HG02885 (cell line): ENCODE results near the gene IL17B.
"Not testable (repeated sequence)": the region's sequence is repeated elsewhere in the genome, so short reads cannot be mapped to it uniquely, and the experiment has no call there.

Source experiments
- ATAC-seq: cut with Tn5 transposase; IDR thresholded peaks from one replicate; pipeline ENCODE4 v1.9.1; 2021; ENCODE audit warnings: mild to moderate bottlenecking; ENCODE audit not compliant: unreplicated experiment, poor library complexity

IL17B gene

DNA sequence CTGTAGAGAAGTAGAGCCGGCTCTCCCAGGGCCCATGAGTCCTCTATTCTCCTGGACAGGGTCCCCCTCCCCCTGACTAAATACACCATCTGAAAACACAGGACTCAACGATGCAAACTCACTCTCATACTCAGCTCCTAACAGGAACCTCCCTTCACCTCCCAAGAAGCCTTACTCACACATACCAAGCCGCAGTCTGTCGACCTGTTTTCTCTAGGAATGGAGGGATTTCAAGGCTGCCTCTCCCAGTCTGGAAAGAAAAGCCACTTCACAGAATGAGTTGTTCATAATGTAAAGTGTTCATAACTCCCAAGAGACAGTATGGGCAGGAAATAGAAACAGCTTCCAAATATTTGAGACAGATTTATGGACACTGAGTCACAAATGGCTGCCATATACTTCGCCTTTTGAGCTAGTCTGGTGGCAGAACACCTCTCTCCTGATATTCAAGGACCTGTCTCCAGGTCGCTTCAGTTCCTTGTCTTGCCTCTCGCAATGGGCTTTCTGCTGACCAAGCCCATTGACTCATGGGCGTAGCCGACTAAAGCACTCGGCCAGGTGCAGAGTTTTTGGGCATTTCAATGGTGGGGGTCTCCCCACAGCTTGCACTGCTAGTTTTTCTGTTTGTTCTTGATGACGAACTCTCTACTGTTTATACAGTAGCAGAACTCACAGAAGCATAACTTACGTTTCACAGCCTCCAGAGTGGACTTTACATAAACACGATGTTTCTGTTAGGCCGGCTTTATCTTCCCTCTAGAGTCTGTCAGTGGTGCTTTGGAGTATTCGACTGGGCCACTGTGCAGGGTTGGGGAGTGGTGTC is 25.0 kb upstream of the IL17B start:
- ATAC-seq = no peak

DNA sequence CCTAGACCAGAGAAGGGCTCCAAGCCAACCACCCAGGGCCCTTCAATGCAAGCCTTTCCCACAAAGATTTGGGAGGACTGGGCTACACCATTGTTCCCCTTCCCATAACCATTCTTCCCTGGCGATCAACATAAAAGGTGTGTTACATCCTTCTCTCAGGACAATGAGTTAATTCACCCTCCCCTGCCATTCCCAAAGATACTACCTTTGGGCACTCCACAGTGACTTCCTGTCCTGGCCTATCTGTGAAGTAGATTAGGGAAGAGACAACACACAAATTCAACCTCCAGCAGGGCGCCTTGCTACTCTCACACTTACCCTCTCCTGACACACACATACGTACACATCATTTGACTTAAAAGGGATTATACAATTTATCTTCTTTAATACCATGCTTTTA is 23.2 kb upstream of the IL17B start:
- no peak for ATAC-seq

DNA sequence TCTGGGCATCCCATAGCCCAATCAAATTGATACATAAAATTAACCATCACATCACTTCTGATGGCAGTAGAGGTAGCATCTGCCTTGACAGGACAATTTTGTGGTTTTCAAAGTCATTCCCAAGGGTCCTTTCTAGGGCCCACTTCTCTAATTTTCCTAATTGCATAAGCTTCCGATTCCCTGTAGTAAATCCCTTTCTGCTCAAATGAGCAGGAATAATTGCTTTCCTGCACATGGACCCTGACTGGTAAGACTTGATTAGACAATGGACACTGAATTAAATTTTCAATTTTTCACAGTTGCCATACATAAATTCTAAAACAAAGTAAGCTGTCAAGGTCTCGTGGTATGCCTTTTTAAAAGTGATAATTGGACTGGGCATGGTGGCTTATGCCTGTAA is 22.0 kb upstream of the IL17B start:
- ATAC-seq = no peak

DNA sequence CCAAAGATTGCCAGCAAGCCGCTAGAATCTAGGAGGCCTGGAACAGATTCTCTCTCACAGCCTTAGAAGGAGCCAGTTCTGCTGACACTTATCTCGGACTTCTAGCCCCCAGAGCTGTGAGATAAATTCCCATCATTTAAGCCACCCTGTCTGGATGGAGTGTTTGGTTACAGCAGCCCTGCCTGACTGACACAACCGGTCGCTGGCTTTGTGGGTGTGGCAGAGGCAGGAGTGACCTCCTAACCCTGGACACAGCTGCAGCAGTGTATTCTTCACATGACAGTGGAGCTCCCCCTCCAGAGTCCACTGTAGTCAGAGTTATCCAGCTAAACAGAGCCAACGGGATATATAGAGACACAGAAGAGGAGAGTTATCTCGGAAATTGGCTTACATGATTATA is 21.2 kb upstream of the IL17B start:
- ATAC-seq = no peak

DNA sequence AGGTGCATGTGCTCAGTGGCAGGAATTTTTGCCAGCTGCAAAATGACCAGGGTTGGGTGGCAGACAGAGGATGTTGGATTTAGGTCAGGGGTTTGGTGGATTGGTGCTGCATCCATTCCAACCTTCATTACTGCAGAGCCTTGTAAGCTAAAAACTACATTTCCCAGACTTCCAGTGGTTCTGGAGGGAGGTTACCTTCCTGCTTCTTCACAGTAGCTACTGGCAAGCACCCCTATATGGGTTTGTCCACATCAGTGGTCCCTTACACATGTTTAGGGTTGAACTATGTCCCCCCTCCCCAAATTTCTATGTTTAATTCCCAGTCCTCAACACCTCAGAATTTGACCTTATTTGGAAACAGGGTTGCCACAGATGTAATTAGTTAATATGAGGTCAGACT is 20.7 kb upstream of the IL17B start:
- no peak for ATAC-seq

DNA sequence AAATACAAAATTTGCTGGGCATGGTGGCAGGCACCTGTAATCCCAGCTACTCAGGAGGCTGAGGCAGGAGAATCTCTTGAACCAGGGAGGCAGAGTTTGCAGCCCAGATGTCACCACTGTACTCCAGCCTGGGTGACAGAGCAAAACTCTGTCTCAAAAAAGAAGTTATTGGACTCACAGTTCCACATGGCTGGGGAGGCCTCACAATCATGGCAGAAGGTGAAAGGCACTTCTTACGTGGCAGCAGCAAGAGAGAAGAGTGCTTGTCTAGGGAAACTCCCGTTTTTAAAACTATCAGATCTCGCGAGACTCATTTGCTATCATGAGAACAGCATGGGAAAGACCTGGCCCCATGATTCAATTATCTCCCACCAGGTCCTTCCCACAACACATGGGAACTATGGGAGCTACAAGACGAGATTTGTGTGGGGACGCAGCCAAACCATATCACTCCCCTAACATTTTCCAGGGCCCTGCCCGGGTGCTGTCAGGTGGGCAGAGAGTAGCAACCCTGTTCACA is 19.7 kb upstream of the IL17B start:
- ATAC-seq = not testable (repeated sequence)

DNA sequence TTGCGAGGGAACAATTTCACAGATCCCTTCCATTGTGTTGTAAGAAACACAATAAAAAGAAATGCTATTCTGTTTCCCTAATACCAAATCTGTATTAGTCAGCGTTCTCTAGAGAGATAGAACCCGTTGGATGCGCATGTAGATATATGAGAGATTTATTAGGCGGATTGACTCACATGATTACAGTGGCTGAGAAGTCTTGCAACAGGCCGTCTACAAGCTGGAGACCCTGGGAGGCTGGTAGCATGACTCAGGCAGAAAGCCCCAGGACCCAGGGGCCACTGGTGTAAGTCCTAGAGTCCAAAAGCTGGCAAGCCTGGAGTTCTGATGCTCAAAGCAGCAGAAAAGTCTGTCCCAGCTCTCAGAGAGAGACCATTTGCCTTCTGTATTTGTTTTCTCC is 18.4 kb upstream of the IL17B start:
- no peak for ATAC-seq

DNA sequence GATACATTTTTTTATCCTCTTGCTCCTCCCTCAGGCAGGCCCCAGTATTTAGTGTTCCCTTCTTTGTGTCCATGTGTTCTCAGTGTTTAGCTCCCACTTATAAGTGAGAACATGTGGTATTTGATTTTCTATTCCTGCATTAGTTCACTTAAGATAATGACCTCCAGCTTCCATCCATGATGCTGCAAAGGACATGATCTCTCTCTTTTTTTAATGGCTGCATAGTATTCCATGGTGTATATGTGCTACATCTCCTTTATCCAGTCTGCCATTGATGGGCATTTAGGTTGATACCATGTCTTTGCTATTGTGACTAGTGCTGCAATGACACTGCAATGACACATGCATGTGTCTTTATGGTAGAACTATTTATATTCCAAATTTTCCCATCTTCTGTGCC is 15.9 kb upstream of the IL17B start:
- ATAC-seq = not testable (repeated sequence)

DNA sequence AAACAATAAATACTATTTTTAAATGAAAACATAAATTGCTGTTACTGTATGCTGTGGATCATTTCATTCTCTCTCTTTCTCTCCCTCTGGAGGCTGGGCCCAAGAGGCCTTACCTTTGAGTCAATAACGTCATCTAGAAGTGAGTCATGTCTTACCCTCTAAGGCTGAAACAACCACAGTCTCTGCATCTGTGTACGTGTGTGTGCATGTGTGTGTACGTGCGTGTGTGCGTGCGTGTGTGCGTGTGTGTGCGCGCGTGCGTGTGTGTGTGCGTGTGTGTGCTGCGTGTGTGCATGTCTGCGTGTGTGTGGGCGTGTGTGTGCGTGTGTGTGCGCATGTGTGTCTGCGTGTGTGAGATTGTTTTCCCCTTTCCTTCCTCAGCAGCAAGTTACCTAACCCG is 13.6 kb upstream of the IL17B start:
- ATAC-seq = no peak

DNA sequence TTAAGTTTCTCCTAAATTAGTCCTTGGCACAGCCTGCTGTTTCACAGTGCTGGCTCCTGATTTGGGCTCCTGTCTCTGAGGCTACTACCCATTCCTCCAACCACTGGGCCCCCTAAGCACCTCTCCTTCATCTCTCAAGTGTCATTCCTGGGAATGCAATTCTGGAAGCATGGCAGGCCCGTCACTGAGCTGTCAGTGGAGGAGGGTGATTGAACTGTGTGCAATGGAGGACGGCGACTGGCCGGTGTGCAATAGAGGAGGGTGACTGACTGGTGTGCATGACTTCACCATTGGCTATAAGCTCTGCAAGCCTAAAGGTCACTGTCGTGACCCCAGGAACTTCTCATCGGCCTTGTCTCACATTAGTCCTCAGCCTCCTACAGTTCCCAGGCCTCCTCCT is 12.4 kb upstream of the IL17B start:
- ATAC-seq = no peak

DNA sequence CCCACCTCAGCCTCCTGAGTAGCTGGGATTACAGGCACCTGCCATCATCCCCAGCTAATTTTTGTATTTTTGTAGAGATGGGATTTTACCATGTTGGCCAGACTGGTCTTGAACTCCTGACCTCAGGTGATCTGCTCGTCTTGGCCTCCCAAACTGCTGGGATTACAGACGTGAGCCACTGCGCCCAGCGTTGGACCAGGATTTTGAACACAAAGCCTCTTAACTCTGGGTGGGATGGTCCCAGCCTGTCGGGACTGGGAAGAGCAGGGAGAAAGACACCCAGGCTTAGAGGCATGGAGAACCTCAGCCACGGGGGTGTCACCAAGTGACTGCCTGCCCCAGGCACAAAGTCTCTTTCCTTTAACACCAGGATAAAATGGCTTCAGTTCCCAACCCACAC is 12.0 kb upstream of the IL17B start:
- ATAC-seq = not testable (repeated sequence)

DNA sequence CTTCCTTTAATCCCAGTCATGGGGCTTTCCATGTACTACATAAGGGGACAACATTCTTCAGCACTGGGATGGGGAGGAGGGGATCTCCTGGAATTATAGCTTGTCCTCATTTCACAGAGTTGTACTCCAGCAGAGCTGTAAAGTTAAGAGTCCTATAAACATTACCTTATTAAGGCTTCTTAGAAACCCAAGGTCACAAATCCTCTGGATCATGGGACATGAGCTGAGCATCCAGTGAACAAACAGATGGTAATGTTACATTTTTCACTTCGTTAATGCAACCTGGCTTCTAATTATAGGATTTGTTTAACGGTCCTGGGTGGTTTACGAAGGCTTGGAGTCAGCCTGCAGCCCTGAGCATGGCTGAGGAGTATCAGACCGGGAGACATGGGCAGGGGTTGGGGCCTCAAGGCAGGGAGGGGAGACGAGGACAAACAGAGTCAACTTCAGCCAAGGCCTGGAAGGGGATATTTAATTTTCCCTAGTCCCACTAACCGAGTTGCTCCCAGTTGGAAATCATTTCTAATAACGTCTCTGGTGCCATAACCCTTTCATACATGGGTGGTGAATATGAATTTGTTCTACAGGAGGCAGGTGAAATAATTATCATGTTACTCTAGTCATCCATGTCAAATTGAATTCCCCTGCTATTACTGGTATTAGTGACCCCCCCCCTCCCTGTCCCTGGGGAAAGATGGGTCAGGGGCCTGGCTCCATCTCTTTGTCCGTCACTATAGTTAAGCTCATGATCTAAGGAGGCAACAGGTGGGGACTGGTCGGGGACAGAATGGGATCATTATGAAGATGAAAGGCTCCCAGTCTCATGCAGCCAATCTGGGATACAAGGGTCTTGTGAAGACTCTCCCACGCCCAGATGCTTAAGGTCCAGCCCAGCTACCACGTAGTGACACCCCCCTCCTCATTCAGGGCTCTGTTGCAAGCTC is 10.7 kb upstream of the IL17B start:
- no peak for ATAC-seq

DNA sequence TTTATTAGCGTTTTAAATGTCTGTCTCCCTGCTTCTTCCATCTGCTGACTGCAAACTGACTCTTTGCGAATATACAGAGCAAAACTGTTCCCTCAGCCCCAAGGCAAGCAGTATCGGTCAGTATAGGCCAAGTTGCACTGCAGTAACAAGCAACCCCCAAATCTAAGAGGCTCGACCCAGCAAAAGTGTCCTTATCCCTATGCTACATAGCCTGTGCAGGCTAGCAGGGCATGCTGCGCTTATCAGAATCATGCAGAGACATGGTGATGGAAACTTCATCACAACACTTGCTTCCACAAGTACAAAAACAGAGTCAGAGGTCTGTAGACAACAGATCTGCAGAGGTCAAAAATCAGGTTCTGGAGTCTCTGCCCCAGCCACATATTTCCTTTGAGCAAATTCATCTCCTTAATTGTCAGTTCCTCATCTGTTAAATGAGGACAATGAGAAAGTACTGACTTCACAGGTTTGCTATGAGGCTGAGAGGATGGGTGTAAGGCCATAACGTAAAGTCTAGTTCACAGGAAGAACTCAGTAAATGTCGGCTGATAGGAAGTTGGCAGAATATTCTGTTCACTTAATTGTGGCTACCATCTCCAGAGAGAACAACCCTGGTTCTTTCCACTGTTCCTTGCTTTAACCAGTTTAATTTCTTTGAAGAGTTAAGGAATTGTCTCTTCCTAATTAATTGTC is 9.6 kb upstream of the IL17B start:
- ATAC-seq = no peak

DNA sequence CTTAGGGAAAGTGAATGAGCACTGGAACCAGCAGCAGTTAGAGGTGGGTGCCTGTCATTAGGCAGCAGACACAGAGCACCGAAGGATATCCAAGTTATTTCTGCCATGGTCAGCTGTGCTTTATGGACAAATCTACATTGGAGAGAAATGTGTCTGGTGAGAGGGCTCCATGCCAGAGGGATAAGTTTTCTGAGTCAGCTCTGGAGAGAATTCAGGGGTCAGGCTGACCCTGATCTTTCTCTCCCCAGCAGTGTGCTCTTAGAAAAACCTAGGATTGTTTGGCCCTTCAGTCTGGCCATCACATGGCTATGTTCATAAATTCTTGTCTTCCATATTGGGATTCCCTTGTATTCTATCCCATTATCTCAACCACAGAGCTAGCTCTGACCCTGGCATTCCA is 8.9 kb upstream of the IL17B start:
- no peak for ATAC-seq

DNA sequence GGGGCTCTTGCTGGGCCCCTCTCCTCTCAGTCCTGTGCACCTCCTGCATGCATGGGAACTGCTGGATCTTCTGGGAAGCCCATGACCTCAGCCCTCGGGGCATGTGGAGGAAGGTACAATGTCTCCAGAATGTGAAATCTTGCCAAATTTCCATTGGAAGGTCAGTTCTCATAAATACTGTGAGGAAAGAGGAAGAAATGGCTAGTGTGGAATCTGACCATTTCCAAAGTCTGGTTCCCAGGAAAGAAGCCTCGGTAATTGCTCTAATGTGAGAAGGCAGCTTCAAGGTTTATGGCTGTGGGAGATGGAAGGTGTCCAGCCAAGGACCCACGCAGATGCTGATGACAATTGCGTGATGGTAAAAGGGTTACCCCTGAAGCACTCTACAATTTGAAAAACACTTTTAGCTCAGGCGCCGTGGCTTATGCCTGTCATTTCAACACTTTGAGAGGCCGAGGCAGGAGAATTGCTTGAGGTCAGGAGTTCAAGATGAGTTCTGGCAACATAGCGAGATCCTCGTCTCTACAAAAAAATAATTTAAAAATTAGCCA is 8.1 kb upstream of the IL17B start:
- no peak for ATAC-seq

DNA sequence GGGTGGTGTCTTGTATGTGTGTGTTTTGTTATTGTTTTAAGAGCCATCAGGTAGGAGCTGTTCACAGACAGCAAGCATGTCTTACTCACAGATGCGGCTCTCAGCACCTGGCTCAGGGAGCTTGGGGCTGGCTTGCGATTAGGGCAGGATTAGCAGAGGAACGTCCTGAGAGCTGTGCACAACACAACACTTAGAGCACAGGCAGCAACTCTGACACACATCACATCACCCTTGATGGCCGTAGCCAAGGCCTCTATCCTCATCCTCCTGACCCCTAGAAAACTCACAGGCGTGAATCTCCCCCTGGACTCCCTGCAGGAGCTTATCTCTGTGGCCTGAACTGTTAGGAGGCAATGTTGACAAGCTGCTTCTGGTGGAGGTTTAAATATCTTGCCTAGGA is 7.1 kb upstream of the IL17B start:
- ATAC-seq = no peak

DNA sequence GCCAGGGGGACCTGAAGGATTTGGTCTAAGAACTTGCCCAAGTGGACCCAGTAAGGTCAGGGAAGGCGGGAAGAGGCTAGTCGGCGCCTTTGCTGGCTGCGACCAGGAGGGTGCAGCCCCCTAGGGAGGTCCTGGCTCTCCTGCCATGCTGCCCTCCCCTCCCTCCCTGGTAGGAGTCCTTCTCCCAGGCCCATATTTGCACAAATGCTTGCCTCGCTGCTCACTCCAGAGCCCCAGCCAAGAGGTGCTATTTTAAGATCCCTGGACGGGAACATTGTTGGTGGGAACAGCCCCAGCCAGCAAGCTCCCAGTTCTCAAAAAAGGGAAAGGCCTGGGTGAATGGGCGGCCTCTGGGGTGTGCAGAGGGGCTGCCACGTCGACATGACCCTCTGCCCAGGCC is 4.3 kb upstream of the IL17B start:
- ATAC-seq = no peak

DNA sequence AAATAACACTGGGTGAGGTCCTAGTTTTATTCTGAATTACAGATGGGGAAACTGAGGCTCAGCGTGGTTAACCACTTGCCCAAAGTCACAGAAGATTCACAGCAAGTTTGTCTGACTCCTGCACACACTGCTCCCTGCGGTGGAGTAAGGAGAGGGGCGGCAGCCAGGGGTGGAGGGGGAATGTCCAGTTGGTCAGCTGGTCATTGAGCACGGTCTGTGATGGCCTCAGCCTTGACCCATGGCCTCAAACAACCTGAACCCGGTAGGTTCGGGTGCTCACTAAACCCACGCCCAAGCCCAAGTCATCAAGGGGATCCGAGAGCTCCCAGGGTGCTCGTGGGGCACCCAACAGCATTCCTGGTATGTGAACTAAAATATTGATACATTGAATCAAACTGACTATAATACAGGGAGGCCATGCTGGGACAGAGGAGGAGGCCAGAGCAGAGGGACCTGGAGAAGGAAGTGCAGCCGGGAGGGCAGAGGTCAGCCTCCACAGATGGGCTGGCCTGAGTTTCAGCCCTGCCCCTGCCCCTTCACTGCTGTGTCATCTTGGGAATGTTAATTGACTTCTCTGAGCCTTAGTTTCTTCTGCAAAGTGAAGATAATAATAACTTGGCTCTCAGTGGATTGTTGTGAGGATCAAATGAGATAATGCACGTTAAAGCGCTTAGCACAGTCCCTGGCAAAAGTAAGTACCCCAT is 3.6 kb upstream of the IL17B start:
- ATAC-seq = no peak

DNA sequence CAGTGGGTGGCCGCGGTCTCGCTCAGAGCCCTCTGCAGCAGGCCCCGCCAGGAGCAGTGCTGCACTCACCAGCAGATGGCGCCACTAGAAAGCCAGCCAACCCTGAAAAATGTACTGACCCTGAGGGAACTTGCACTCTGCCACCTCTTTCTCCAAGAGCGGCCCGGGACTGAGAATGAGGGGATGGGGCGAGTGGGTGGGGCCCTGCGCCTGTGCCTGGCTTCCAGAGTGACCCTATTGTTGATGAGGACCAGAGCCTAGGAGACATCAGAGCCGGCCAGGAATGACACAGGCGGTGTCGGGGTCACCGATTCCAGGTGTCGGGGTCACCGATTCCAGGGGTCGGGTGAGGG is 2.9 kb upstream of the IL17B start:
- ATAC-seq = peak; percentile 86
